ENCODE measurements around the gene CCBE1.
"Not testable (repeated sequence)": the region's sequence is repeated elsewhere in the genome, so short reads cannot be mapped to it uniquely, and the experiment has no call there.

The CCBE1 gene

DNA sequence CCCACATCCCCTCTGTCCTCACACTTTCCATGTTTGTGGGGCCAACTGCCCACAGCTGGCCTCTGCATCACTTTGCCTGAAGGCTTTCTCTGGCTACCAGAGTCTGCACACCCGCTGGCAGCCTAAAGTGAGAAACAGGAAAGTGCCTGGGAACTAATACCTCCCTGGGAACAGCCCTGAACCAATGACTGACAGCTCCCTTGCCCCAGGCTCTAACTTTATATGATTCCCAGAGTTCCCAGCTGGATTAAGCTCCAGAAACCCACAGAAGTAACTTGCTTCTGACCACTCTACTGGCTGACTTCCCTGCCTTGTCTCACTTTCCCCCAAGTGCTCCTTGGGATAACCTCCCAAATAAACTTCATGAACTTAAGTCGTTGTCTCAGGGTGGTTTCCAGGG lies 178.5 kb downstream of the CCBE1 start:
- DNase-seq = no peak

DNA sequence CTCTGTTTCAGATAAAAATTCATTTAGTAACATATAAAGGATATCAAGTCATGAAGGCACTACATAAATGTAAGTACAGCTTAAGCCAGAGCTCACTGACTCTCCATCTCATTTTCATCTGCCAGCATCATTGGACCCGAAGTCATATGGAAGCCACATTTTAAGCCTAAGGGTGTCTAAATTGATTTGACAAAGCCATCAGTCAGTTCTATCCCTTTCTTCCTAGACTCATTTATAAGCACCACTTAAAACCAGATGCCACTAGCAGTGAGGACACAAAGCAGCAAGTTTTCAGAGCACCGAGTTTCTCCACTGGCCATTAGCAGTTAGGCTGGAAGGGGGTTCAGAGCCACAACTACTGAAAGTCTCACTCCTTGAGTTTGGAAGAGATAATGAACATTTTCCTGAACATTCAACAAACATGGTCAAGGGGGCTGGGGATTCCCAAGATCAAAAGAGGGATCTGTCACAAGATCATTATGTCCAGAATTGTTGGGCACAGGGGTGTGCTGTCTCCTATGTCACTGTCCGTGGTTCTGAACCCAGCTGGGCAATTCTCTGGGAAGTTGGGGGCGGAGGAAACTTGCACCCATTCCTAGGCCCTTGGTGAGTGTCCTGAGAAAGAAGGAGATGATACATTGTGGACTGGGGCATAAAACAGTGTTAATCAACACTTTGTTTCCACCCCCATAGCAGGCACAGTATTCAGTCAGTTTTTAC lies 179.6 kb downstream of the CCBE1 start:
- no peak for DNase-seq

DNA sequence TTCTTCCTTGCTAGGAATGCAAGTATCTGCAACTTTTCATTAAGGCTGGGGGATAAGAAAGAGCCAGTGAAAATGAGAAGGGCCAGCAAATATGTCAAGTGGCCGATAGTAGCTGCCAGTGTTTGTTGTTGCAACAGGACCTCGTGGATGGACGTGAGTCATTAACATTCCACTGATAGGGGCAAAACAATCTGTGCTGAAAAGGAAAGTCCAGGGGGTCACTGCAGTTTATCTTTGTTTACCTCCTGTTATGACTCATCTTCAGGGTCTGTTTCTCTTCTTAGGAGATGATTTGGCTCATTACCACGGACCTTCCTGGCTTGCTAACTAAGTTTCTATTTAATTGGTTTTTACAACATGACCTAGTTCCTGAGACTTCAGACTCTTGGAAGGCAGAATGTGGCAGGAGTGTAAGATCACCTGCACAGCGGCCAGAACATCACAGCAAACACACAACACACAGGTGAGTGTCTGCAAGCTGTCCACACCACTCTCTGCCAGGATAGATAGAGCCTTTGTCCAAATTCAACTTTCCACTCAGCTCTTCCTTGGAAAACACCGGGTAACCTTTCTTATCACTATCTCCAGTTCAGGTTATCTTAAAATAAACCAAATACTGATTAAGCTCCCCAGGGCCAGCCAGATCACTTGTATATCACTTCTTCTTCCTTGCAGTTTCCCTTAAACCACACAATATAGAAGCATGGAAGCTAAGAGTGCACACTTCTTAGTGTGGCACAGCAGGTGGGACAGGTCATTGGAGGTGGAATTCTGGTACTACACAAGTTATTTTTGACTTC lies 180.7 kb downstream of the CCBE1 start:
- DNase-seq = no peak

DNA sequence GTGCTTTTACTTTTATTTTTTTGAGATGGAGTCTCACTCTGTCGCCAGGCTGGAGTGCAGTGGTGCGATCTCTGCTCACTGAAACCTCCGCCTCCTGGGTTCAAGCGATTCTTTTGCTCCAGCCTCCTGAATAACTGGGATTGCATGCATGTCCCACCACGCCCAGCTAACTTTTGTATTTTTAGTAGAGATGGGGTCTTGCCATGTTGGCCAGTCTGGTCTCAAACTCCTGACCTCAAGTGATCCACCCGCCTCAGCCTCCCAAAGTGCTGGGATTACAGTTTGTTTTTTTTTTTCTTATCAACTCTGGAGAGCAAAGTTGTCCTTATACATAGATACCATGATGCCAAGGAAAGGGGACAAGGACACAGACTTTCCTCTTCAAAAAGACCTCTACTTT lies 181.3 kb downstream of the CCBE1 start:
- not testable (repeated sequence) for DNase-seq

DNA sequence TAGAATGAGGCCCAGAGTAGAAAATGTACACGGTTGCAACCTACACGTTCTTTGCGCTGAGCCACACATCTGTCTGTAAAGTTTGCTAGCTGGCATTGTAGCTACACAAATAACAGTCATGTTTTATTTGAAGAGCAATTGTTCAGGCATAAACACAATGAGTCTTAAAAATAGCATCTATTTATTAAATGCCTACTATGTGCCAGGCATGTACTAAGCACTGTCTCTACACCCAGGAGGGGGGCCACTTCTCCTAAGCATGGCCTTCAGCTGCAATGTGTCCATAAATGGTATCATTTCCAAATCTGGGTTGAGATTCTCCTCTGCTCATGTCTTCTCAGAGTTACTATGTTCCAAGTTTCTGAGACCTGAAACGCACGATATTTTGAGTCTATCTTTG lies 182.1 kb downstream of the CCBE1 start:
- DNase-seq = no peak

DNA sequence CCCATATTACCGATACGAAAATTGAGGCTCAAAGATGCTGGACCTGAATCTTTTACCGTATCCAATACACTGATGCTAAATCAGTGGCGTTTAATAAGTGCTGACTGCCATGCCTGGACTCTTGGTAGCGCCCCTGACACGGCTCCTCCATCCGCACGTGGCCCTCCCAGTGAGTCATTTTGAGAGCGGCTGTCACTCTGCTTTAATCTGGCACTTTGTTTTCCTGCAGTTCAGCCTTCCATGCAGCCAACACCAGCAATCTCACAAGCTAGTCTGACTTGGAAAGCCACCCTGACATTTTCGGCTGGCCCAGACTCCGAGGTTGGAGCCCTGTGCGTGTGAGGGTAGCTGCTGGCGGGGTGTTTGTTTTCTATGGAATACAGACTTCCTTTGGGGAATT lies 183.0 kb downstream of the CCBE1 start:
- DNase-seq = no peak

DNA sequence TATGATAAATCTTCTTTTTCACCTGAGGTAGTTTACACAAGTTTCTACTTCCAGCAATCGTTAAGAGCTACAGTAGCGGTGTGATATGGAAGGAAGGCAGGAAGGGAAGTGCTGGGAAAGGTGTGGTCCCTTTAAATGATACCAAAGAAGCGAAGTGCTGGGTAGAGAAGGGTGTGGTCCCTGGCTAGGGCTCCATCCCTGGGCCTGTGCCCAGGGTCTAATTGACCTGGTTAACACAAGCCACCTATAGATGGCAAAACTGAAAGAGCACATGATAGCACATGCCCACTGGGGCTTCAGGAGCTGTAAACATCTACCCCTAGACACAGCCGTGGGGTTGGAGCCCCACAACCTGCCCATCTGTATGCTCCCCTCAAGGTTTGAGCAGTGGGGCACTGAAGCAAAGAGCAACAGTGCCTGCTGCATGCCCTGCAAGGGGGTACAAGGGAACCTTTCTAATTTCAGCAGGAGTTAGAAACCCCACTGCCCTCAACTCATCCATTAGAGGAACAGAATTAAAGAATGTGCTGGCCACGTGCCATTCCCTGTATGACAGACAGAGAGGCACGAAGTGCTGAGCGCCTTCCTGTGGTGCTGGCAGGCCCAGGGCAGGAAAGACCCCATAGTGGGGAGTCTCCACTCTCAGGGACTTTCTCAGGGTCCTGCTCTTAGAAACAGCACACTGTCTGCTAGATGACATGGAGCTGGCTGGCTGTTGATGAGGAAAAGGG lies 185.0 kb downstream of the CCBE1 start:
- DNase-seq = no peak

DNA sequence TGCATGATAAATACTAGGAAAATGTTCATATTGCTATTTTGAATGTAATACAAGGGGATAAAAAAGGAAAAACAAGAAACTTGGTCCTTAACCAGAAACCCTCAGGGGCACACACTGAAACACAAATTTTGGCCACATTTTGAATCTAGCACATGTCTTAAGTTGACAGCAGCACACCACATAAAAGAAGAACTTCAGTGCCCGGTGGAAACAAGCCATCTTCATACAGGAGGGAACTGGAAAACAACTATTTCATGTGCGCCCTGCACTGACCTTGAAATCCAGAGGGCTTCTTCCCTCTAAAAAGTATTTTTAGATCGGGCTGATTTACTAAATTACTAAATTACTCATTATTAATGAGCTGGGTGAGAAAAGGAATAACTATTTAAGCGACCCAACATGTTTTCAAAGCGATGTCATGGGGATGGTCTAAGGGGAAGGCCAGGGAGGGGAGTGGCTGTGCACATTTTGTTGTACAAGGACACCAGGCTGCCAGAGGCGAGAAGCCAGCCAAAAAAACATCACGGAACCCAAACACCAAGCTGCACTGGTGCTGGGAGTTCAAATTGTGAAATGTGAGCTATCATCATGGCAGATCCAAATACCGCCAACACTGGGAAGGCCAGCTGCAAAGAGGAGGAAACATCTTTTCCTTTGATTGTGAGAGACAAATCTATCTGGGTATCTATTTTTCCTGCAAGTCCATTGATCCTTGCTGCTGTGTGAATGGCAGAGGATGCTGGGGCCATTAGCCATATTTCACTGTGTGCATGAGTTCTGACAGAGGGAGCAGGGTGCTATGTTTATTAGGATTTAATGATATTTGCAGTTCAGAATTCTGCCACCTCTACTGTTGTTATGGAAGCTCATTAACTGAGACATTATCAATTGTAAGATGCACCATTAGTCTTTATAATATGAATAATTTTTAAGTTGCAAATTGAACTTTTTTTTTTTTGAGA lies 187.5 kb downstream of the CCBE1 start:
- no peak for DNase-seq

DNA sequence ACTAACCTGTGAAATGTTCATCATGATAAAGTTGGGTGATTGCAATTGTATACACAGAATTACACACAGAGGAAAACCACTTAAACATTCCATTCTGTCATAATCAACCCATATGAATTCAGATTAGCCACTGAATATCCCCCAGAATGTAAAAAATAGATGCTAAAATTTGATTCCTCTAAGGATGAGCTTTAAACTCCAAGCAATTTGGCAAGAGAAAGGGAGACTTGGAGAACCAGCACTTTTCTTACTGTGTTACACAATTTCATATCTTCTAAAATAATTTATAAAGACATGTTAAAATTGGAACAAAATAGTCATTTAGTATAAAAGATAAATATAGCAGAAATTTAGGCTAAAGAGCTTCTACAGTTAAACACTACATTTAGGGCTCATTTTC lies 191.9 kb downstream of the CCBE1 start:
- DNase-seq = no peak

DNA sequence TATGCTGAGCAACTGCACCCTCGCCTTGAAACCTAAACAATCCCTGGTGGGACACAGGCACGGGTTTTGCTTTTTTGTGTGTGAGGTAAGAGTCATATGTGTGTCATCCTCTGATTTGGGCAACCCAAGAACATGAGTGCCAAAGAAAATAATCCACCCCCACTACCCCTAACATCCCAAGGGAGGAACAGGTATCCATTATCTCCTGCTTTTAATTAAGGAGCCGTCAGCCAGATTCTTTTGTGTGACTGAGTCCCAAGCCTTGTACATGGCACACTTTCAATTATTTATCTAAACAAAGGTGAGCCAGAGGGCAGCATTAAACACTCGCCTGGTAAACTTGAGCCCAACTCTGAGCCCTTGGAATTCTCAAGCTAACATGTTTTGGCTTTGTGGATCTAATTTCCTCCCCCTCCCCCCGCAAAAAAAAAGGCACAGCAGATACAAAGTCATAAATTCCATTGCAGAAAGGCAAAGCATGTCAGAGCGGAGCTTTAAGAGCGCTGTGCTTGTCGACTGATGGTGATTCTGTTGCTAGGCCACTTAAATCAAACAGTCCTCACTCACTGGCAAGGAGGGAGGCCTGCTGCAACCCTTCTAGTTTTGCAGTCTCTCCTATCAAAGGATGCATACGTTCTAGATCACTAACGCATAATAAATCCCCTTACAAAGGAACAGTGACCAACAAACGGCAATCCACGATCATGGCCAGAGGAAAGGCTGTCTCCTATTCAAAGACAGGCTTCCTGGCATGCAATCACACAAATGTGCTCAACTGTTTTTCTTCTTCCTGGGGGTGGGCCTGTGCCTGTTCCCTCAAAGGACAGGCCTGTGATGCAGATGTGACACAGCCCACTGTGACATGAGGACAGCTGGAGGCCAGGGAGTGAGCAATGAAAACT lies 194.7 kb downstream of the CCBE1 start:
- no peak for DNase-seq

DNA sequence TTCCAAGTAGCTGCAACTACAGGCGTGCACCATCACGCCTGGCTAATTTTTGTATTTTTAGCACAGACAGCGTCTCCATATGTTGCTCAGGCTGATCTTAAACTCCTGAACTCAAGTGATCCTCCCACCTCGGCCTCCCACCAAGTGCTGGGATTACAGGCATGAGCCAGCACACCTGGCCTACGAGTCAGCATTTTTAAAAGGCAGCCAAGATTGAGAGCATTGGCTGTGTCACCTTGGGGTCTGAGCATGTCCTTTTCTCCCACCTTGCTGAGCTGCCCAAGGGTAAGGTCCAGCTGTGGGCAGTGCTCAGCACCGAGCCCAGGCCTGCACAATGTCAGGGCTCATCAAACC lies 195.3 kb downstream of the CCBE1 start:
- DNase-seq = no peak

DNA sequence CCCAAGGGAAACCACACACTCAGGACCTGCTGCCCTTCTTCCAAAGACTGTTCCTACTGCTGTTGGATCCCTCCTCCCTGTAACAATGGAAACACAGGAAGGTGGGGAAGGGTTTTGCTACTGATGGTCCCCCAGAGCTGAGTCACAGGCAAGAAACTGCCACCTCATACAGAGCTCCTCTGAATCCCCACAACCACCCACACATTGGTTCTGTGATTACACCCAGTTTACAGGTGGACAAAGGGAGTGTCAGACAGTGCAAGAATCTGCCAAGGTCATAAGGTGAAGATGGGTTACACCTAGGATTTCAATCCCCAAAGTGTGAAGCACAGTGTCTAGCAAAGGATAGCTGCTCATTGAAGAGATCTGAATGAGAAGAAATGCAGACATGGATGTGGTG lies 196.5 kb downstream of the CCBE1 start:
- no peak for DNase-seq

DNA sequence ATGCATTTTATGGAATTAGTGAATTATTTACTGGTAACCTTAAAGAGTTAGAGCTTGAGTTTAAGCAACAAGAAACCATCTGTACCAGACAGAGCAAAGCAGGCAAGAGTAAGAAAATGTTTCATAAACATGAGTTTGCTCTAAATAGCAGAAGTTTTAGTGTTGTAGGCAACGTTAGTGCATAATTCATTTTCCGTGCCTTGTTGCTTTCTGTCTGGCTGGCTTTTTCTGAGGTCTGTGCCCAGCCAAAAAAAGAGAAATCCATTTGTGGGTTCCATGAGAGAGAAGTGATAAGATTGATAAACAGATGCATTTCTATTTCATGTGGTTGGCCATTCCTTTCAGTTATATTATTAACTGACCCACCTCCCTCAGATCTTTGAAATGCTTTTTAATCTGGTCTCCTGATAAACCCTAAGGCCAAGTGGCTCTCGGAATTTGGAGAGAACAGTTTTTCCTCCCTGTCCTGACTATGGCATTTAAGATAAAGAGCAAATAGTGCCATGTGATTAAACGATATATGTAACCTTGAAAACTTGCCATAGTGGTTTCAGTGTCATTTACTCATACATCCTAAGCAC lies 198.6 kb downstream of the CCBE1 start:
- DNase-seq = no peak

DNA sequence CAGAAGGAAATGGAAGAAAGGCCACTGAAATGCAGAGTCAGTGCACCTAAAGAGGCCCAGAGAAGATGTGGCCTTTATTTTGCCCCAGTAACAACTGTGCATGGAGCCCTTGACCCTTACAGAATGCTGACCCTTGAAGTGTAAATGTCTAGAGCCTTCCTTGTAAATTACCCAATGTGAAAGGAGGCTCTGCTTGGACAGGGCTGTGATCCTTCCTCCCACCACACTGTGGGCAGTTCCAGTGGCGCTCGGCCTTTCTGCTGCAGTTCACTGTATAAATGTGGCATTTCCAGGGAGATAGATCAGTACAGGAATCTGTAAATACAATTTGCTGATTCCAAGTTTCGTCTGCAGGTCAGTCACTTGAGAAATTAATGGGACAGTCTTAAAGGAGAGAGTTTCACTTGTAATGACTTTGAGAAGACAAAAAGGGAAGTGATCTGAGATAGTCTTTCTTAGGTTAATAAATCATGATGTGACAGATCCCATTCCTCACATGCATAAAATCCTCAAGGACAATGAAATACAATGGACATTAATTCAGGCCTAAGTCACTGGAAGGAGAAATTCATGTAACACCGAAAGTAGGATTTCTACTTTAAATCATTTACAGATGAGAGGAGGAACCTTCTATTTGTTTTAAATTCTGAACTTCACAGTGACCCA lies 204.3 kb downstream of the CCBE1 start:
- DNase-seq = no peak

DNA sequence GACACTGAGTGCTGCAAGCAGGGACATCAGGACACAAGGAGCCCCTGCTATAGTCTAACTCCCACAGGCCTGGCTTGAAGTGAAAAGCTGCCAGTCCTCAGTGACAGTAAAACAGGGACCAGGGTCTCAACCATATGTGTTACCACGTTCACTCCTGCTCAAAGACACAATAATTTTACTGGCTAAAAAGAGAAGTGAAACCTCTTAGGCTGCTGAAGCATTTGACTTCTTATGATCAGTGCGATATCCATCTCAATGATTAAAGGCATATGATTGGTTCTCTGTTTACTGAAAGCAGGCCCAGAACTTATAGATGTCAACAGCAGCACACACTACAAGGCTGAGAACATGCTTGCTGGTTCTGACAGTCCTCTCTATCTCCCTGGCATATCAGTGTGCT lies 208.3 kb downstream of the CCBE1 start:
- no peak for DNase-seq

DNA sequence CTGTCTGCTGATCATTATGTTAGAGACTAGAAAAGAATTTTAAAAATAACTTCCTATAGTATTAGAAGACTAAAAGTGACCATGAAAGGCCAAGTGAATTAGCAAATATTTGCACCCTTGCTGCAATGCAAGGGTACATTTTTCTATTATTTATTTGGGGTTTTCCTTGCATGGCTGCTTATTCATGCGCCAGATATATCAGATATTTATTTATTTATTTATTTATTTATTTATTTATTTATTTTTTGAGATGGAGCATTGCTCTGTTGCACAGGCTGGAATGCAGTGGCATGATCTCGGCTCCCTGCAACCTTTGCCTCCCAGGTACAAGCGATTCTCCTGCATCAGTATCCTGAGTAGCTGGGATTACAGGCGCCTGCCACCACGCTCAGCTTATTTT lies 211.8 kb downstream of the CCBE1 start:
- no peak for DNase-seq

DNA sequence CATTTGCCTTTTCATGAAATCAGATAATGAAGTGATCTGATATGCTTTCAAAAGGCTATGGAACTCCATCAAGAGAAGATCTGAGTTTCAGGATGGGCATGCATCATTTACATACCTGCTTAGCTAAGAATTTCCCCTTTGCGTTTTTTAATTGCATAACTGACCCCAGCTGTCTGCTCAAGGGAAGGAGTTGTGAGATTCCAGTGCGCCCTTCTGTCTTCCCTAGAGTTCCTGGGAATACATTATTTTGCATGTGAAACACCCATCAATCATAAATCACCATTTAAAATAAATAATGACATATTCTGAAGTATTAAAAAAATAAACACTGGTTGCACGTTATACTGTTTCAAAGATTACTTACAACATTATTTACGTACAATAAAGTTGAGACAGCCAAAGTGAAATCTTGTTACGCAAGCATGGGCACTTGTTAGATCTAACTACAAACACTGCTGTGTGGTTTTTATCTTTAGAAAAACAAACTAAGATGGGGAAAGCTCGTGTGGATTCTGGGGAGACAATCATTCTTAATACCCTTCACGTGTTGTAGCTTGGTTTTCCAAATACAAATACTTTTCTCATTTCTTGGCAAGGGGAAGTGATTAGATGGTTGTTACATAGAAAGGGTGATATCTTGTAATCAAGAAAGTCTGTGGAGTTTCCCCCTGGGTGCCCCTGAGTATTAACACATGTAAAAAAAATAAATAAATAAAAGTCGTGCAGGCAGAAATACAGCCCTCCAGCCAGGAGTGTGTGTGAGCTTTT lies 212.5 kb downstream of the CCBE1 start:
- DNase-seq = no peak

DNA sequence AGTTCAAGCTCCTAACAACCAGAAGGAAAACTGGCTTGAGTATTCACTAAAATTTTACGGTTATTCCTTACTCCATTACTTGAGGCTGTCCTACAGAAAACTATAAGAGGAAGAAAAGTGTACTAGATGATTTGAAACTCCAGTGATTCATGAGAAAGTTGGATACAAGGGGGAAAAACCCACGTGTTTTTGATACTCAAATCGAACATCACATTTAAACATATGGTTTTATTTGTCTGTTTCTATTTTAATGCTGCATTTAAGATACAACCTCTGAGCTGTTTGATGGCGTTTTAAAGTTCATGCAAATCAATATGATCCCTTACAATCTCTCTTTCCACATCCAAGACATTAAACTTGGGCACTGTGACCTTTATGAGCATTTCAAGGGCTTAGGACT lies 213.1 kb downstream of the CCBE1 start:
- no peak for DNase-seq

DNA sequence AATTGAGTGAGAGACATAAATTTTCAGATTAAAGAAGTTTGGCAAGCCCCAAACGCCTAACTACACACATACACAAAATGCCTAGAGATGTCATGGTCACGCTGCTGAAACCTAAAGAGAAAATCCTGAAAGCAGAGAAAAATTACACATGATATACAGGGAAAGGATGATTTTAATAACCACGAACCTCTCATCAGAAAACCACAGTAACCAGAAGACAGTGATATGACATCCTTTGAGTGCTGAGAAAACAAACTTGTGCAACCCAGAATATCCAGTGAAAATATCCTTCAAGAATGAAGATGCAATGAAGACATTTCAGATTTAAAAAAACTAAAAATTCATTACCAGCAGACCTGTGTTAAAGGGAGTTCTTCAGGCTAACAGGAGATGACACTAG lies 215.8 kb downstream of the CCBE1 start:
- DNase-seq = no peak

DNA sequence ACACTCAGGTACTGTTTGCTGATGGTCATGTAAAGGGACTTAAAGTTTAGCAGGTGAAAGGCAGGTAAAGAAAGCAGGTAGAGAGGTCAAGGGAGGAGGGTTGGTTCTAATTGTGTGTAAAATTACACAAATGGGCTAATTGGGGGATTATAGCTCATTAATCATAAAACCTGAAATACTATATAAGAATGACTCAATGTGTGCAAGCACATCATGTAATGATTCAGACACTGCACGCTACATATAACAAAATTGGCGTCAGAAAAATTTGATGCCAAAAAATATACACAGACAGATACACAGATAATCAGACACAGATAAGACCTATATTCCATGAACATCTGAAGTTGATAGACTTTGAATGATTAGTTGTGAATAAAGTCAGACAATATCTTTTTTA lies 217.4 kb downstream of the CCBE1 start:
- DNase-seq = no peak
